CD14-positive monocyte (primary cell): ENCODE results near the gene LIMK2. TPM values are rescaled to one million over a fixed set of nuclear protein-coding genes. Genes with fewer than 3 reads are reported as not detected.

Experiments used
- DNase-seq, 3 donors: peaks; one replicate each; pipeline ENCODE4 v3.0.0-alpha.2; 2011 to 2022
- H2AFZ ChIP-seq: 2 replicates; pipeline ENCODE4 v1.6.0; 2012; ENCODE audit warnings: mild to moderate bottlenecking, low read depth, low read length, inconsistent platforms; ENCODE audit not compliant: insufficient read depth, poor library complexity, severe bottlenecking
- H3K27ac ChIP-seq, 2 donors: 1 replicate in 1 of 2; 2 replicates in 1 of 2; pipeline ENCODE4 v1.5.1; 2012 to 2013; ENCODE audit warnings: low read length in 2 of 2, control low read depth in 1 of 2, inconsistent platforms in 1 of 2, low read depth in 1 of 2, mild to moderate bottlenecking in 1 of 2
- H3K27me3 ChIP-seq, 2 donors: one replicate each; pipeline versions ENCODE4 v1.6.0 to v1.6.1; 2011 to 2013; ENCODE audit warnings: low read length in 2 of 2; ENCODE audit not compliant: control insufficient read depth in 2 of 2, insufficient read depth in 2 of 2
- H3K36me3 ChIP-seq, 2 donors: replicated peaks in 1 of 2; 1 replicate in 1 of 2; 2 replicates in 1 of 2; pipeline versions ENCODE4 v1.5.1 to v1.6.1; 2012 to 2013; ENCODE audit warnings: low read length in 2 of 2, control low read depth in 1 of 2, inconsistent platforms in 1 of 2, mild to moderate bottlenecking in 1 of 2; ENCODE audit not compliant: insufficient read depth in 2 of 2, control insufficient read depth in 1 of 2
- H3K4me1 ChIP-seq, 2 donors: 1 replicate in 1 of 2; 2 replicates in 1 of 2; pipeline versions ENCODE4 v1.5.1 to v1.6.1; 2012 to 2013; ENCODE audit warnings: low read length in 2 of 2, control low read depth in 1 of 2, inconsistent platforms in 1 of 2, mild to moderate bottlenecking in 1 of 2, moderate library complexity in 1 of 2; ENCODE audit not compliant: insufficient read depth in 2 of 2, control insufficient read depth in 1 of 2
- H3K4me2 ChIP-seq: replicated peaks from 2 replicates; pipeline ENCODE3; 2012; ENCODE audit warnings: low read length, moderate library complexity, mild to moderate bottlenecking; ENCODE audit not compliant: poor library complexity, severe bottlenecking; ENCODE audit errors: extremely low read depth
- H3K4me3 ChIP-seq, 3 experiments: fragments of 200-600 bp in 1 of 3; sonication (generic) in 1 of 3; replicated peaks in 1 of 3; 1 replicate in 2 of 3; 2 replicates in 1 of 3; pipeline ENCODE4 v1.5.1; 2011 to 2013; ENCODE audit warnings: low read length in 3 of 3, mild to moderate bottlenecking in 3 of 3, control low read depth in 2 of 3, low read depth in 2 of 3, inconsistent platforms in 1 of 3, moderate library complexity in 1 of 3
- H3K79me2 ChIP-seq: 2 replicates; pipeline ENCODE4 v1.6.0; 2012; ENCODE audit warnings: mild to moderate bottlenecking, control low read depth, inconsistent platforms, low read length, moderate library complexity; ENCODE audit not compliant: insufficient read depth
- H3K9ac ChIP-seq: 2 replicates; pipeline ENCODE4 v1.6.0; 2017; ENCODE audit warnings: low read length, mild to moderate bottlenecking; ENCODE audit not compliant: insufficient read depth, poor library complexity, severe bottlenecking
- H3K9me3 ChIP-seq, 2 donors: replicated peaks in 1 of 2; 1 replicate in 1 of 2; 2 replicates in 1 of 2; pipeline versions ENCODE4 v1.5.1 to v1.6.1; 2012 to 2013; ENCODE audit warnings: low read length in 2 of 2, control low read depth in 1 of 2; ENCODE audit not compliant: control insufficient read depth in 1 of 2, insufficient read depth in 1 of 2
- H4K20me1 ChIP-seq: 2 replicates; pipeline ENCODE4 v1.6.0; 2012; ENCODE audit warnings: mild to moderate bottlenecking, low read length, control low read depth, moderate library complexity; ENCODE audit not compliant: insufficient read depth
- H3K27ac Mint-ChIP-seq, 7 donors: one replicate each; pipeline ENCODE4 v1.8.0; 2020; ENCODE audit warnings: mild to moderate bottlenecking in 7 of 7, mixed read lengths in 7 of 7, moderate library complexity in 6 of 7, inconsistent platforms in 2 of 7
- H3K27me3 Mint-ChIP-seq, 3 donors: one replicate each; pipeline ENCODE4 v1.8.0; 2021 to 2022; ENCODE audit warnings: low read depth in 3 of 3, mild to moderate bottlenecking in 3 of 3, mixed read lengths in 3 of 3, moderate library complexity in 3 of 3, inconsistent platforms in 1 of 3
- H3K36me3 Mint-ChIP-seq, 2 donors: one replicate each; pipeline ENCODE4 v1.8.0; 2020; ENCODE audit warnings: mixed read lengths in 2 of 2, inconsistent platforms in 1 of 2, mild to moderate bottlenecking in 1 of 2
- H3K4me1 Mint-ChIP-seq: one replicate; pipeline ENCODE4 v1.8.0; 2020; ENCODE audit warnings: mild to moderate bottlenecking, mixed read lengths
- H3K4me3 Mint-ChIP-seq, 2 donors: one replicate each; pipeline ENCODE4 v1.8.0; 2020; ENCODE audit warnings: mild to moderate bottlenecking in 2 of 2, mixed read lengths in 2 of 2, moderate library complexity in 1 of 2
- H3K9me3 Mint-ChIP-seq, 7 donors: one replicate each; pipeline ENCODE4 v1.8.0; 2020 to 2022; ENCODE audit warnings: mixed read lengths in 7 of 7, mild to moderate bottlenecking in 6 of 7, moderate library complexity in 6 of 7, inconsistent platforms in 2 of 7
- CTCF ChIP-seq: fragments of 200-600 bp; IDR thresholded peaks from one replicate; pipeline ENCODE4 v1.8.0; 2022; ENCODE audit warnings: antibody characterized with exemption, mild to moderate bottlenecking
- WGBS: methylation state at CpG from one replicate; pipeline ENCODE4 v1.1.5; 2013; ENCODE audit warnings: missing lambda C conversion rate; ENCODE audit not compliant: insufficient coverage; 5-methylcytosine and 5-hydroxymethylcytosine counted together
- intact Hi-C, 2 donors: fragments of 100-400 bp; cut with micrococcal nuclease; formaldehyde crosslinking; loops; one replicate each; pipeline versions ENCODE4 v1.15.0 to v1.15.1; 2023
- polyA plus RNA-seq, 3 donors: library from polyadenylated mRNA; depleted of rRNA in 1 of 3; unstranded in 2 of 3; stranded (reverse) in 1 of 3; fragments of 300-500 nt in 2 of 3; fragments of >200 nt in 1 of 3; fragmentation: Illumina TruSeq in 2 of 3; gene quantifications; 1 replicate in 2 of 3; 2 replicates in 1 of 3; pipeline ENCODE4 v1.2.3, GENCODE V29; 2012 to 2021

LIMK2 gene
- polyA plus RNA-seq, 3 donors = 5.5 to 14.2 (median 10.1) TPM

- no peaks in the 10 kb centered on the region for H3K9me3 Mint-ChIP-seq
- no peak overlapping the region for H3K4me2 ChIP-seq
- peak in 1 of 3 donors; percentile 27 for DNase-seq
Measured at GRCh38 chr22:31173386-31174145, 38.5 kb upstream of the LIMK2 start.

GRCh38 chr22:31176923-31177322 lies 35.2 kb upstream of the LIMK2 start:
- H3K9me3 ChIP-seq = no peaks in the 10 kb centered on the region
- H3K36me3 Mint-ChIP-seq = peaks cover 31 to 65% of the 10 kb centered on the region in 2 donors
- H2AFZ ChIP-seq = no peak overlapping the region
- H3K4me2 ChIP-seq = no peak overlapping the region
- no peak for DNase-seq
- no peaks in the 10 kb centered on the region for H3K27me3 Mint-ChIP-seq
- WGBS = 100% methylated on average over 1 of the region's 1 CpG
- H3K79me2 ChIP-seq = peaks cover 78% of the 10 kb centered on the region
- H3K27ac ChIP-seq = no peak overlapping the region
- intact Hi-C loops = no loop called here
- H3K4me3 Mint-ChIP-seq = no peak overlapping the region
- H3K9ac ChIP-seq = no peak overlapping the region
- TF ChIP-seq CTCF = no peak
- H3K27ac Mint-ChIP-seq = no peak overlapping the region
- peaks cover 11 to 14% of the 10 kb centered on the region in 2 donors for H3K4me1 ChIP-seq
- peaks cover 18% of the 10 kb centered on the region for H3K4me1 Mint-ChIP-seq
- no peaks in the 10 kb centered on the region for H3K27me3 ChIP-seq
- no peak overlapping the region for H3K4me3 ChIP-seq
- H3K36me3 ChIP-seq = peaks cover 21 to 45% of the 10 kb centered on the region in 2 donors
- peaks cover 0 to 2% (median 0%) of the 10 kb centered on the region in 7 donors for H3K9me3 Mint-ChIP-seq
- peaks cover 64% of the 10 kb centered on the region for H4K20me1 ChIP-seq

More at GRCh38 chr22:31173386-31174145, 38.5 kb upstream of the LIMK2 start:
- intact Hi-C loops = loop anchor here in 1 of 2 donors (5.0 kb wide), 2 partner anchors 39 to 59 kb away; partner anchors contain the start of gene LIMK2
- Histone ChIP-seq H3K4me1 (peaks cover 15 to 23% of the 10 kb centered on the region in 2 donors), H3K36me3 (peaks cover 11 to 32% of the 10 kb centered on the region in 2 donors), H3K4me3 (no peak overlapping the region), H2AFZ (no peak overlapping the region), H3K9ac (no peak overlapping the region), H4K20me1 (peaks cover 46% of the 10 kb centered on the region), H3K27ac (peak overlapping the region in 1 of 2 donors; percentile 75), H3K9me3 (no peaks in the 10 kb centered on the region), H3K27me3 (no peaks in the 10 kb centered on the region), H3K79me2 (peaks cover 94% of the 10 kb centered on the region)
- H3K27me3 Mint-ChIP-seq = no peaks in the 10 kb centered on the region
- no peak for TF ChIP-seq CTCF
- 100% methylated on average over 2 of the region's 5 CpGs for WGBS
- H3K27ac Mint-ChIP-seq = peak overlapping the region in 5 of 7 donors; percentile 15 to 66 (median 40)
- H3K4me1 Mint-ChIP-seq = peaks cover 24% of the 10 kb centered on the region
- no peak overlapping the region for H3K4me3 Mint-ChIP-seq
- H3K36me3 Mint-ChIP-seq = peaks cover 29 to 48% of the 10 kb centered on the region in 2 donors
